ENCODE measurements around the gene ADNP. TPM values are rescaled to one million over a fixed set of nuclear protein-coding genes. Genes with fewer than 3 reads are reported as not detected.

Gene ADNP
- total and polyA plus RNA-seq, 2 experiments from 2014 or later: 13.1 to 43.7 TPM

- TF ChIP-seq EZH2phosphoT487 (IDR thresholded peaks at IDR 0.05; ENCODE audit: low read depth, severe bottlenecking, unreplicated experiment): no peak
- TF ChIP-seq, protein P1, sequence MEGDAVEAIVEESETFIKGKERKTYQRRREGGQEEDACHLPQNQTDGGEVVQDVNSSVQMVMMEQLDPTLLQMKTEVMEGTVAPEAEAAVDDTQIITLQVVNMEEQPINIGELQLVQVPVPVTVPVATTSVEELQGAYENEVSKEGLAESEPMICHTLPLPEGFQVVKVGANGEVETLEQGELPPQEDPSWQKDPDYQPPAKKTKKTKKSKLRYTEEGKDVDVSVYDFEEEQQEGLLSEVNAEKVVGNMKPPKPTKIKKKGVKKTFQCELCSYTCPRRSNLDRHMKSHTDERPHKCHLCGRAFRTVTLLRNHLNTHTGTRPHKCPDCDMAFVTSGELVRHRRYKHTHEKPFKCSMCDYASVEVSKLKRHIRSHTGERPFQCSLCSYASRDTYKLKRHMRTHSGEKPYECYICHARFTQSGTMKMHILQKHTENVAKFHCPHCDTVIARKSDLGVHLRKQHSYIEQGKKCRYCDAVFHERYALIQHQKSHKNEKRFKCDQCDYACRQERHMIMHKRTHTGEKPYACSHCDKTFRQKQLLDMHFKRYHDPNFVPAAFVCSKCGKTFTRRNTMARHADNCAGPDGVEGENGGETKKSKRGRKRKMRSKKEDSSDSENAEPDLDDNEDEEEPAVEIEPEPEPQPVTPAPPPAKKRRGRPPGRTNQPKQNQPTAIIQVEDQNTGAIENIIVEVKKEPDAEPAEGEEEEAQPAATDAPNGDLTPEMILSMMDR (IDR thresholded peaks at IDR 0.05; ENCODE audit: poor library complexity): peak; percentile 97
- peak overlapping the region; percentile 96 for H3K4me2 ChIP-seq
- 10% methylated on average over 13 of the region's 13 CpGs for WGBS (ENCODE audit: low lambda C conversion rate, missing lambda C conversion rate)
- no peak overlapping the region for H2AFZ ChIP-seq
- H4K20me1 ChIP-seq (ENCODE audit: insufficient read depth, poor library complexity, severe bottlenecking): peaks cover 54% of the 10 kb centered on the region
- H3K9me3 ChIP-seq (ENCODE audit: low read depth): no peaks in the 10 kb centered on the region
- peak overlapping the region; percentile 83 for H3K27ac ChIP-seq
- H3K4me3 ChIP-seq: peak overlapping the region; percentile 48
- no peaks in the 10 kb centered on the region for H3K27me3 ChIP-seq
- H3K9me2 ChIP-seq (replicated peaks; ENCODE audit: insufficient read depth): no peaks in the 10 kb centered on the region
- H3K36me3 ChIP-seq (replicated peaks; ENCODE audit: insufficient read depth, low read depth): no peaks in the 10 kb centered on the region
- peaks cover 31% of the 10 kb centered on the region for H3K4me1 ChIP-seq (ENCODE audit: insufficient read depth)
- H3K79me2 ChIP-seq: peaks cover 60% of the 10 kb centered on the region
- DNase-seq (ENCODE audit: low spot score): peak; percentile 98
Observed at GRCh38 chr20:50929299-50930138, 1.7 kb downstream of the ADNP start.

- no peaks in the 10 kb centered on the region for H3K9me2 ChIP-seq (replicated peaks; ENCODE audit: insufficient read depth)
- DNase-seq (ENCODE audit: low spot score): no peak
- WGBS (ENCODE audit: low lambda C conversion rate, missing lambda C conversion rate): 75% methylated on average over 5 of the region's 5 CpGs
- peak overlapping the region; percentile 96 for H3K4me2 ChIP-seq
- H3K27me3 ChIP-seq: no peaks in the 10 kb centered on the region
- H3K36me3 ChIP-seq (replicated peaks; ENCODE audit: insufficient read depth, low read depth): no peaks in the 10 kb centered on the region
- peaks cover 65% of the 10 kb centered on the region for H4K20me1 ChIP-seq (ENCODE audit: insufficient read depth, poor library complexity, severe bottlenecking)
- H3K4me1 ChIP-seq (ENCODE audit: insufficient read depth): peaks cover 31% of the 10 kb centered on the region
- H2AFZ ChIP-seq: no peak overlapping the region
- H3K9me3 ChIP-seq (ENCODE audit: low read depth): no peaks in the 10 kb centered on the region
- peak overlapping the region; percentile 60 for H3K27ac ChIP-seq
- H3K79me2 ChIP-seq: peaks cover 70% of the 10 kb centered on the region
- TF ChIP-seq, protein P1 (IDR thresholded peaks at IDR 0.05; ENCODE audit: poor library complexity): no peak
- no peak for TF ChIP-seq EZH2 (IDR thresholded peaks at IDR 0.05; ENCODE audit: borderline replicate concordance)
- no peak for TF ChIP-seq EZH2phosphoT487 (IDR thresholded peaks at IDR 0.05; ENCODE audit: low read depth, severe bottlenecking, unreplicated experiment)
- peak overlapping the region; percentile 22 for H3K4me3 ChIP-seq
Observed at GRCh38 chr20:50928469-50928868, 2.8 kb downstream of the ADNP start.

DNA sequence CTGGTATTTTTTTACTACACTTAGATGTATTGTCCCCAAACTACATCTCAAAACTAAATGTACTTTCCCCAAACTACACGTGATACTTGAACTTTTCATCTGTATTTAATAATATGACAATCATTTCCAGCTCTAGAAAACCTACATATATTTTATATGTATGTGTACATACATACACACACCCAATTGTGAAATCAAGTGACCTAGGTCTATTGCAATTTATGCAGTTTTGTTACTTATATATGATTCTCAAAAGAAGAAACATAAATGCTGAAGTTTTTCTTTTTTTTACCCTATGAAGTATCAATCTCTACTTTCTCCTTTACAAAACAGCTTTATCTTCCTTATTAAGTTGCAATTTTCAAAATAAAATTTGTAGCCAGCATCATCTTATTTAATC, 4.7 kb downstream of the ADNP start:
- Histone ChIP-seq H2AFZ (no peak overlapping the region), H3K36me3 (replicated peaks; ENCODE audit: insufficient read depth, low read depth) (no peaks in the 10 kb centered on the region), H3K9me3 (ENCODE audit: low read depth) (no peaks in the 10 kb centered on the region), H4K20me1 (ENCODE audit: insufficient read depth, poor library complexity, severe bottlenecking) (peaks cover 84% of the 10 kb centered on the region), H3K9me2 (replicated peaks; ENCODE audit: insufficient read depth) (no peaks in the 10 kb centered on the region), H3K4me3 (no peak overlapping the region), H3K4me2 (peak overlapping the region; percentile 96), H3K79me2 (peaks cover 90% of the 10 kb centered on the region), H3K27ac (no peak overlapping the region), H3K27me3 (no peaks in the 10 kb centered on the region), H3K4me1 (ENCODE audit: insufficient read depth) (peaks cover 26% of the 10 kb centered on the region)
- no peak for DNase-seq (ENCODE audit: low spot score)
- 65% methylated on average over 1 of the region's 1 CpG for WGBS (ENCODE audit: low lambda C conversion rate, missing lambda C conversion rate)
- TF ChIP-seq, protein P1 (IDR thresholded peaks at IDR 0.05; ENCODE audit: poor library complexity): no peak
- TF ChIP-seq EZH2 (IDR thresholded peaks at IDR 0.05; ENCODE audit: borderline replicate concordance) (no peak), EZH2phosphoT487 (IDR thresholded peaks at IDR 0.05; ENCODE audit: low read depth, severe bottlenecking, unreplicated experiment) (no peak)
